ENCODE data around the gene MXRA8. TPM values are rescaled to one million over a fixed set of nuclear protein-coding genes. Genes with fewer than 3 reads are reported as not detected.

MXRA8 gene
- total and polyA plus RNA-seq, 2 donors (not counting 3 experiments of a cell fraction or from before 2014, with no cell fraction given), result 0.82 to 1.9 TPM

- peaks cover 20% of the 10 kb centered on the region for H3K79me2 ChIP-seq (ENCODE audit: control insufficient read depth, insufficient read depth, low read length)
- intact Hi-C loops (cut with micrococcal nuclease), result no loop called here
- TF ChIP-seq POLR2A (IDR thresholded peaks at IDR 0.05; ENCODE audit: low read depth, low read length) (no peak), EZH2 (IDR thresholded peaks at IDR 0.05; ENCODE audit: borderline replicate concordance, low read depth, low read length, severe bottlenecking) (no peak), FOS (IDR thresholded peaks at IDR 0.05; ENCODE audit: borderline replicate concordance, insufficient read depth, low read length) (no peak), JUN (IDR thresholded peaks at IDR 0.05; ENCODE audit: borderline replicate concordance, insufficient read depth, insufficient read length, low read depth) (no peak), POLR2AphosphoS5 (IDR thresholded peaks at IDR 0.05; ENCODE audit: insufficient read depth, low read depth, low read length) (no peak), CTCF (IDR thresholded peaks at IDR 0.05; ENCODE audit: extremely low read depth in 1 of 2, insufficient read depth in 1 of 2, low read depth in 1 of 2, low read length in 2 of 2) (no peak), GATA2 (IDR thresholded peaks at IDR 0.05; ENCODE audit: insufficient read depth, insufficient read length, low read depth, low read length) (no peak), MYC (IDR thresholded peaks at IDR 0.05; ENCODE audit: low read depth, low read length) (no peak), MAX (IDR thresholded peaks at IDR 0.05; ENCODE audit: insufficient read depth, insufficient read length) (no peak)
- no peak for FAIRE-seq
- no peak overlapping the region for H3K4me3 ChIP-seq (replicated peaks in 1 of 3; ENCODE audit: insufficient read depth in 1 of 3, low read depth in 1 of 3, low read length in 3 of 3)
- H3K9me1 ChIP-seq (replicated peaks; ENCODE audit: control insufficient read depth, extremely low read depth, insufficient read depth, low read length), result no peaks in the 10 kb centered on the region
- H3K4me1 ChIP-seq (ENCODE audit: control insufficient read depth, extremely low read depth, insufficient read depth, low read length), result peaks cover 13% of the 10 kb centered on the region
- H3K9me3 ChIP-seq (replicated peaks; ENCODE audit: control insufficient read depth, insufficient read depth, low read length), result no peaks in the 10 kb centered on the region
- H3K9ac ChIP-seq (replicated peaks; ENCODE audit: extremely low read depth, insufficient read depth, low read length), result no peak overlapping the region
- H3K27ac ChIP-seq (ENCODE audit: insufficient read depth, low read depth, low read length), result no peak overlapping the region
- DNase-seq (ENCODE audit: low read depth, low spot score), result no peak
- CTCF ChIA-PET, result no interaction called here
- peaks cover 0 to 15% of the 10 kb centered on the region in 2 experiments for H3K36me3 ChIP-seq (ENCODE audit: control insufficient read depth in 2 of 2, extremely low read depth in 1 of 2, insufficient read depth in 2 of 2, low read length in 2 of 2)
- no TSS peak for BruUV-seq (replicated peaks)
- H4K20me1 ChIP-seq (replicated peaks; ENCODE audit: control insufficient read depth, extremely low read depth, insufficient read depth, low read length), result no peaks in the 10 kb centered on the region
- no peaks in the 10 kb centered on the region for H3K27me3 ChIP-seq (ENCODE audit: control insufficient read depth in 2 of 2, insufficient read depth in 2 of 2, low read length in 2 of 2)
- POLR2A ChIA-PET, result no interaction called here
- H2AFZ ChIP-seq (ENCODE audit: low read depth, low read length), result no peak overlapping the region
- H3K4me2 ChIP-seq (ENCODE audit: insufficient read depth, low read length), result no peak overlapping the region
- dilution Hi-C loops (cut with MboI; ENCODE audit: extremely low pct_ligation_motif_present, low sequenced_read_pairs), result no loop called here
Observed at GRCh38 chr1:1328254-1328653, 30.1 kb downstream of the MXRA8 start.

Data from endothelial cell of umbilical vein (primary cell).